ENCODE results near the gene CERS3.

CERS3 gene

GRCh38 chr15:100476805-100477204 is 51.9 kb downstream of the CERS3 start:
- Histone ChIP-seq H3K27me3 (replicated peaks; ENCODE audit: control insufficient read depth, insufficient read depth, low read length, poor library complexity, severe bottlenecking) (no peaks in the 10 kb centered on the region), H3K36me3 (ENCODE audit: control insufficient read depth, insufficient read depth, low read length) (no peaks in the 10 kb centered on the region), H3K4me3 (ENCODE audit: insufficient read depth, low read depth, low read length, poor library complexity, severe bottlenecking) (no peak overlapping the region), H3K27ac (ENCODE audit: insufficient read depth, low read length, poor library complexity, severe bottlenecking) (no peak overlapping the region), H3K4me1 (ENCODE audit: control insufficient read depth, insufficient read depth, low read length, poor library complexity, severe bottlenecking) (no peaks in the 10 kb centered on the region), H3K9me3 (ENCODE audit: control insufficient read depth, low read length) (no peaks in the 10 kb centered on the region)
- no peak for DNase-seq

- Histone ChIP-seq H3K4me1 (ENCODE audit: control insufficient read depth, insufficient read depth, low read length, poor library complexity, severe bottlenecking) (no peaks in the 10 kb centered on the region), H3K36me3 (ENCODE audit: control insufficient read depth, insufficient read depth, low read length) (no peaks in the 10 kb centered on the region), H3K27ac (ENCODE audit: insufficient read depth, low read length, poor library complexity, severe bottlenecking) (no peak overlapping the region), H3K4me3 (ENCODE audit: insufficient read depth, low read depth, low read length, poor library complexity, severe bottlenecking) (no peak overlapping the region), H3K9me3 (ENCODE audit: control insufficient read depth, low read length) (no peaks in the 10 kb centered on the region), H3K27me3 (replicated peaks; ENCODE audit: control insufficient read depth, insufficient read depth, low read length, poor library complexity, severe bottlenecking) (no peaks in the 10 kb centered on the region)
- DNase-seq: no peak
These were observed 56.0 kb downstream of the CERS3 start for GRCh38 chr15:100472736-100473135.

- H3K27me3 ChIP-seq (replicated peaks; ENCODE audit: control insufficient read depth, insufficient read depth, low read length, poor library complexity, severe bottlenecking): no peaks in the 10 kb centered on the region
- no peak for DNase-seq
- no peaks in the 10 kb centered on the region for H3K9me3 ChIP-seq (ENCODE audit: control insufficient read depth, low read length)
- H3K4me3 ChIP-seq (ENCODE audit: insufficient read depth, low read depth, low read length, poor library complexity, severe bottlenecking): no peak overlapping the region
- no peak overlapping the region for H3K27ac ChIP-seq (ENCODE audit: insufficient read depth, low read length, poor library complexity, severe bottlenecking)
- no peaks in the 10 kb centered on the region for H3K36me3 ChIP-seq (ENCODE audit: control insufficient read depth, insufficient read depth, low read length)
- H3K4me1 ChIP-seq (ENCODE audit: control insufficient read depth, insufficient read depth, low read length, poor library complexity, severe bottlenecking): no peaks in the 10 kb centered on the region
These were observed 56.8 kb downstream of the CERS3 start for GRCh38 chr15:100471933-100472332.

GRCh38 chr15:100468285-100468684 is 60.5 kb downstream of the CERS3 start:
- no peak for DNase-seq
- H3K27me3 ChIP-seq (replicated peaks; ENCODE audit: control insufficient read depth, insufficient read depth, low read length, poor library complexity, severe bottlenecking): no peaks in the 10 kb centered on the region
- no peak overlapping the region for H3K4me3 ChIP-seq (ENCODE audit: insufficient read depth, low read depth, low read length, poor library complexity, severe bottlenecking)
- no peaks in the 10 kb centered on the region for H3K36me3 ChIP-seq (ENCODE audit: control insufficient read depth, insufficient read depth, low read length)
- no peaks in the 10 kb centered on the region for H3K9me3 ChIP-seq (ENCODE audit: control insufficient read depth, low read length)
- no peak overlapping the region for H3K27ac ChIP-seq (ENCODE audit: insufficient read depth, low read length, poor library complexity, severe bottlenecking)
- H3K4me1 ChIP-seq (ENCODE audit: control insufficient read depth, insufficient read depth, low read length, poor library complexity, severe bottlenecking): no peaks in the 10 kb centered on the region

GRCh38 chr15:100466073-100466472 is 62.7 kb downstream of the CERS3 start:
- H3K4me3 ChIP-seq (ENCODE audit: insufficient read depth, low read depth, low read length, poor library complexity, severe bottlenecking): no peak overlapping the region
- no peak overlapping the region for H3K27ac ChIP-seq (ENCODE audit: insufficient read depth, low read length, poor library complexity, severe bottlenecking)
- DNase-seq: no peak
- no peaks in the 10 kb centered on the region for H3K27me3 ChIP-seq (replicated peaks; ENCODE audit: control insufficient read depth, insufficient read depth, low read length, poor library complexity, severe bottlenecking)
- H3K36me3 ChIP-seq (ENCODE audit: control insufficient read depth, insufficient read depth, low read length): no peaks in the 10 kb centered on the region
- no peaks in the 10 kb centered on the region for H3K9me3 ChIP-seq (ENCODE audit: control insufficient read depth, low read length)
- no peaks in the 10 kb centered on the region for H3K4me1 ChIP-seq (ENCODE audit: control insufficient read depth, insufficient read depth, low read length, poor library complexity, severe bottlenecking)

- Histone ChIP-seq H3K4me3 (ENCODE audit: insufficient read depth, low read depth, low read length, poor library complexity, severe bottlenecking) (no peak overlapping the region), H3K9me3 (ENCODE audit: control insufficient read depth, low read length) (no peaks in the 10 kb centered on the region), H3K4me1 (ENCODE audit: control insufficient read depth, insufficient read depth, low read length, poor library complexity, severe bottlenecking) (no peaks in the 10 kb centered on the region), H3K27ac (ENCODE audit: insufficient read depth, low read length, poor library complexity, severe bottlenecking) (no peak overlapping the region), H3K36me3 (ENCODE audit: control insufficient read depth, insufficient read depth, low read length) (no peaks in the 10 kb centered on the region), H3K27me3 (replicated peaks; ENCODE audit: control insufficient read depth, insufficient read depth, low read length, poor library complexity, severe bottlenecking) (no peaks in the 10 kb centered on the region)
- DNase-seq: no peak
These were observed 63.9 kb downstream of the CERS3 start for GRCh38 chr15:100464888-100465287.

GRCh38 chr15:100464256-100464655 is 64.5 kb downstream of the CERS3 start:
- Histone ChIP-seq H3K4me3 (ENCODE audit: insufficient read depth, low read depth, low read length, poor library complexity, severe bottlenecking) (no peak overlapping the region), H3K9me3 (ENCODE audit: control insufficient read depth, low read length) (no peaks in the 10 kb centered on the region), H3K36me3 (ENCODE audit: control insufficient read depth, insufficient read depth, low read length) (no peaks in the 10 kb centered on the region), H3K27me3 (replicated peaks; ENCODE audit: control insufficient read depth, insufficient read depth, low read length, poor library complexity, severe bottlenecking) (no peaks in the 10 kb centered on the region), H3K27ac (ENCODE audit: insufficient read depth, low read length, poor library complexity, severe bottlenecking) (no peak overlapping the region), H3K4me1 (ENCODE audit: control insufficient read depth, insufficient read depth, low read length, poor library complexity, severe bottlenecking) (no peaks in the 10 kb centered on the region)
- DNase-seq: no peak

GRCh38 chr15:100463515-100463914 is 65.2 kb downstream of the CERS3 start:
- no peaks in the 10 kb centered on the region for H3K9me3 ChIP-seq (ENCODE audit: control insufficient read depth, low read length)
- H3K4me3 ChIP-seq (ENCODE audit: insufficient read depth, low read depth, low read length, poor library complexity, severe bottlenecking): no peak overlapping the region
- no peaks in the 10 kb centered on the region for H3K27me3 ChIP-seq (replicated peaks; ENCODE audit: control insufficient read depth, insufficient read depth, low read length, poor library complexity, severe bottlenecking)
- H3K4me1 ChIP-seq (ENCODE audit: control insufficient read depth, insufficient read depth, low read length, poor library complexity, severe bottlenecking): no peaks in the 10 kb centered on the region
- H3K27ac ChIP-seq (ENCODE audit: insufficient read depth, low read length, poor library complexity, severe bottlenecking): no peak overlapping the region
- H3K36me3 ChIP-seq (ENCODE audit: control insufficient read depth, insufficient read depth, low read length): no peaks in the 10 kb centered on the region
- no peak for DNase-seq

- Histone ChIP-seq H3K27me3 (replicated peaks; ENCODE audit: control insufficient read depth, insufficient read depth, low read length, poor library complexity, severe bottlenecking) (no peaks in the 10 kb centered on the region), H3K36me3 (ENCODE audit: control insufficient read depth, insufficient read depth, low read length) (no peaks in the 10 kb centered on the region), H3K9me3 (ENCODE audit: control insufficient read depth, low read length) (no peaks in the 10 kb centered on the region), H3K4me1 (ENCODE audit: control insufficient read depth, insufficient read depth, low read length, poor library complexity, severe bottlenecking) (no peaks in the 10 kb centered on the region), H3K4me3 (ENCODE audit: insufficient read depth, low read depth, low read length, poor library complexity, severe bottlenecking) (no peak overlapping the region), H3K27ac (ENCODE audit: insufficient read depth, low read length, poor library complexity, severe bottlenecking) (no peak overlapping the region)
- DNase-seq: no peak
These were observed 67.7 kb downstream of the CERS3 start for GRCh38 chr15:100461049-100461448.

GRCh38 chr15:100457201-100457600 is 71.5 kb downstream of the CERS3 start:
- no peaks in the 10 kb centered on the region for H3K27me3 ChIP-seq (replicated peaks; ENCODE audit: control insufficient read depth, insufficient read depth, low read length, poor library complexity, severe bottlenecking)
- no peak overlapping the region for H3K27ac ChIP-seq (ENCODE audit: insufficient read depth, low read length, poor library complexity, severe bottlenecking)
- no peak overlapping the region for H3K4me3 ChIP-seq (ENCODE audit: insufficient read depth, low read depth, low read length, poor library complexity, severe bottlenecking)
- H3K9me3 ChIP-seq (ENCODE audit: control insufficient read depth, low read length): no peaks in the 10 kb centered on the region
- no peak for DNase-seq
- no peaks in the 10 kb centered on the region for H3K36me3 ChIP-seq (ENCODE audit: control insufficient read depth, insufficient read depth, low read length)
- no peaks in the 10 kb centered on the region for H3K4me1 ChIP-seq (ENCODE audit: control insufficient read depth, insufficient read depth, low read length, poor library complexity, severe bottlenecking)

GRCh38 chr15:100454148-100454547 is 74.6 kb downstream of the CERS3 start:
- Histone ChIP-seq H3K4me3 (ENCODE audit: insufficient read depth, low read depth, low read length, poor library complexity, severe bottlenecking) (no peak overlapping the region), H3K36me3 (ENCODE audit: control insufficient read depth, insufficient read depth, low read length) (no peaks in the 10 kb centered on the region), H3K27ac (ENCODE audit: insufficient read depth, low read length, poor library complexity, severe bottlenecking) (no peak overlapping the region), H3K4me1 (ENCODE audit: control insufficient read depth, insufficient read depth, low read length, poor library complexity, severe bottlenecking) (no peaks in the 10 kb centered on the region), H3K9me3 (ENCODE audit: control insufficient read depth, low read length) (no peaks in the 10 kb centered on the region), H3K27me3 (replicated peaks; ENCODE audit: control insufficient read depth, insufficient read depth, low read length, poor library complexity, severe bottlenecking) (no peaks in the 10 kb centered on the region)
- DNase-seq: no peak
